GM18505 (cell line): ENCODE measurements around the gene CDK5RAP3.
"Not testable (repeated sequence)": the region's sequence is repeated elsewhere in the genome, so short reads cannot be mapped to it uniquely, and the experiment has no call there.

Experiments used
- ATAC-seq: cut with Tn5 transposase; IDR thresholded peaks from one replicate; pipeline ENCODE4 v1.9.1; 2021; ENCODE audit not compliant: unreplicated experiment
- POLR2A ChIP-seq: IDR thresholded peaks from 4 replicates; pipeline ENCODE4 v1.6.1; 2011; ENCODE audit warnings: borderline replicate concordance; ENCODE audit not compliant: insufficient read depth, insufficient read length; ENCODE audit errors: extremely low read depth

The CDK5RAP3 gene

GRCh38 chr17:47990962-47991731, 20.2 kb downstream of the CDK5RAP3 start:
- no peak for TF ChIP-seq POLR2A
- no peak for ATAC-seq

GRCh38 chr17:47992216-47992615, 21.3 kb downstream of the CDK5RAP3 start:
- TF ChIP-seq POLR2A: no peak
- no peak for ATAC-seq

GRCh38 chr17:47993031-47993564, 22.2 kb downstream of the CDK5RAP3 start:
- no peak for ATAC-seq
- no peak for TF ChIP-seq POLR2A

GRCh38 chr17:47993964-47994363, 23.1 kb downstream of the CDK5RAP3 start:
- ATAC-seq: no peak

GRCh38 chr17:47994724-47995123, 23.8 kb downstream of the CDK5RAP3 start:
- ATAC-seq: no peak
- no peak for TF ChIP-seq POLR2A

More at GRCh38 chr17:47993964-47994363, 23.1 kb downstream of the CDK5RAP3 start:
- TF ChIP-seq POLR2A: no peak

- ATAC-seq: no peak
- TF ChIP-seq POLR2A: no peak
These were observed 24.5 kb downstream of the CDK5RAP3 start for GRCh38 chr17:47995241-47995935.

GRCh38 chr17:47996201-47996600, 25.3 kb downstream of the CDK5RAP3 start:
- no peak for TF ChIP-seq POLR2A
- no peak for ATAC-seq

GRCh38 chr17:47997586-47997985, 26.7 kb downstream of the CDK5RAP3 start:
- ATAC-seq: no peak
- no peak for TF ChIP-seq POLR2A

GRCh38 chr17:47998044-47998443, 27.1 kb downstream of the CDK5RAP3 start:
- no peak for TF ChIP-seq POLR2A
- ATAC-seq: no peak

GRCh38 chr17:47999582-47999981, 28.7 kb downstream of the CDK5RAP3 start:
- TF ChIP-seq POLR2A: no peak
- ATAC-seq: no peak

GRCh38 chr17:48001197-48001596, 30.3 kb downstream of the CDK5RAP3 start:
- ATAC-seq: no peak
- TF ChIP-seq POLR2A: no peak

- not testable (repeated sequence) for ATAC-seq
These were observed 30.7 kb downstream of the CDK5RAP3 start for GRCh38 chr17:48001657-48002056.

- no peak for TF ChIP-seq POLR2A
- no peak for ATAC-seq
These were observed 31.5 kb downstream of the CDK5RAP3 start for GRCh38 chr17:48002266-48002915.
